GM12801 (cell line): Measurements from ENCODE around the gene HEATR9.

Source experiments
- CTCF ChIP-seq: IDR thresholded peaks from one replicate; pipeline ENCODE4 v1.5.1; 2011; ENCODE audit warnings: control low read depth; ENCODE audit not compliant: insufficient read length; ENCODE audit errors: extremely low read depth

The HEATR9 gene

GRCh38 chr17:35841101-35841500, 27.6 kb downstream of the HEATR9 start:
- TF ChIP-seq CTCF = no peak

GRCh38 chr17:35825206-35825605, 43.5 kb downstream of the HEATR9 start:
- no peak for TF ChIP-seq CTCF

GRCh38 chr17:35821308-35821707, 47.4 kb downstream of the HEATR9 start:
- no peak for TF ChIP-seq CTCF

GRCh38 chr17:35819455-35819854, 49.2 kb downstream of the HEATR9 start:
- TF ChIP-seq CTCF = no peak

GRCh38 chr17:35817196-35817595, 51.5 kb downstream of the HEATR9 start:
- no peak for TF ChIP-seq CTCF

GRCh38 chr17:35816723-35817122, 52.0 kb downstream of the HEATR9 start:
- no peak for TF ChIP-seq CTCF

GRCh38 chr17:35812456-35812855, 56.2 kb downstream of the HEATR9 start:
- TF ChIP-seq CTCF = no peak

GRCh38 chr17:35811759-35812158, 56.9 kb downstream of the HEATR9 start:
- no peak for TF ChIP-seq CTCF
